Naive thymus-derived CD8-positive, alpha-beta T cell (primary cell): ENCODE measurements around the gene FILIP1L. TPM values are rescaled to one million over a fixed set of nuclear protein-coding genes. Genes with fewer than 3 reads are reported as not detected.

Experiments used
- ATAC-seq, 2 donors: fragments of 150-1000 bp; cut with Tn5 transposase in 1 of 2; sonication (Bioruptor Pico), chemical (Tn5 transposase) in 1 of 2; 1 replicate in 1 of 2; 2 replicates in 1 of 2; pipeline ENCODE4 v1.10.0; 2021; ENCODE audit warnings: mild to moderate bottlenecking in 2 of 2, moderate library complexity in 2 of 2
- POLR2A ChIA-PET: fragments of 350-600 bp; sonication (Branson Sonifier 250); formaldehyde crosslinking; loops from one replicate; lab custom pipeline; 2021; ENCODE audit warnings: antibody characterized with exemption; lab: Charles Lee
- DNase-seq, 10 donors: peaks; one replicate each; pipeline versions ENCODE4 v3.0.0 to v3.0.0-alpha.2; 2020 to 2022
- H3K27ac Mint-ChIP-seq, 10 donors: one replicate each; pipeline ENCODE4 v1.8.0; 2020 to 2022; ENCODE audit warnings: mild to moderate bottlenecking in 10 of 10, mixed read lengths in 10 of 10, moderate library complexity in 4 of 10, inconsistent platforms in 1 of 10
- H3K27me3 Mint-ChIP-seq, 5 donors: one replicate each; pipeline ENCODE4 v1.8.0; 2021 to 2022; ENCODE audit warnings: mixed read lengths in 5 of 5
- H3K36me3 Mint-ChIP-seq, 3 donors: one replicate each; pipeline ENCODE4 v1.8.0; 2020 to 2022; ENCODE audit warnings: mixed read lengths in 3 of 3, mild to moderate bottlenecking in 2 of 3, inconsistent platforms in 1 of 3
- H3K4me1 Mint-ChIP-seq, 4 donors: one replicate each; pipeline ENCODE4 v1.8.0; 2021 to 2022; ENCODE audit warnings: mixed read lengths in 4 of 4
- H3K4me3 Mint-ChIP-seq, 10 donors: one replicate each; pipeline ENCODE4 v1.8.0; 2020 to 2022; ENCODE audit warnings: mild to moderate bottlenecking in 10 of 10, mixed read lengths in 10 of 10, moderate library complexity in 6 of 10, inconsistent platforms in 1 of 10
- H3K9me3 Mint-ChIP-seq, 9 donors: one replicate each; pipeline ENCODE4 v1.8.0; 2020 to 2022; ENCODE audit warnings: mixed read lengths in 9 of 9, mild to moderate bottlenecking in 3 of 9, inconsistent platforms in 1 of 9, moderate library complexity in 1 of 9
- polyA plus RNA-seq, 3 donors: library from polyadenylated mRNA; unstranded; fragments of 300-500 nt; fragmentation: Illumina TruSeq; gene quantifications; one replicate each; pipeline ENCODE4 v1.2.3, GENCODE V29; 2021
- total RNA-seq, 8 experiments: library from RNA in 2 of 8; stranded (reverse) in 2 of 8; gene quantifications; one replicate each; pipeline ENCODE4 v1.2.3 and lab custom pipeline; 2021 to 2026

The FILIP1L gene
- total and polyA plus RNA-seq, 5 experiments from 2014 or later, result 0.14 to 0.41 (median 0.30) TPM; not detected in 1

DNA sequence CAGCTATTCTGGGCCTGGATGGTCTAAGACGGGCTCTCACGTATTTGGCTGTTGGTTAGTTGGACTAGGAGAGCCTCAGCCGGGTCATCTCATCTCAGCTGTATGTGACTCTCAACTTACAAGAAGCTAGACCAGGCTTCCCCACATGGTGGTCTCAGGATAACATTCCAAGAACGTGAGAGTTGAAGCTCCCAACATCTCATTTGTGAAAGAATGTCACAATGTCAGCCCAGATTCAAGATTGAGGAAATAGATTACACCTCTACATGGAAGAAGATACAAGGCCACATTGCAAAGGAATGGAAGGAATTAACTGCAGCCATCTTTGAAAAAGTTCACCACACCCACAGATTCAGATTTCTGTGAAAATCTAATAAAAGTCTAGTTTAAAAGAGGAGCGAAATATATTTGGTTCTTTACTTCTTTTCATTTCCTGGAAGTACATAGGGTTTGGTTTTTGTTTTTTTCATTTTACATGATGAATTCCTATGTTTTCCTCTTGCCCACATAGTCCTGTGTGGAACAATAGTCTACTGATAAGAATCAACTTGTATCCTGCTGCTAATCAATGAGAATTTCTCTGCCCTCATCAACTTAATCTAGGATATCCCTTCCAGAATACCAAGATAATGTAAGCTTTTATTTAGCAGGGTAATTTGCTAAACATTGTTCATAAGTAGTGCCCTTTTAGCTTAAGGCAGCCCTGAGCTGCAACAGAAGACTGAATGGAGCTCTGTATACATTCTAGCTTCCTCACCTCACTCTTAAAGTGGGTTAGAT, 180.1 kb downstream of the FILIP1L start:
- Mint-ChIP-seq H3K36me3 (peaks cover 12 to 15% (median 14%) of the 10 kb centered on the region in 3 donors), H3K27ac (no peak overlapping the region), H3K9me3 (no peaks in the 10 kb centered on the region), H3K27me3 (no peaks in the 10 kb centered on the region), H3K4me3 (no peak overlapping the region), H3K4me1 (peaks cover 4 to 18% (median 13%) of the 10 kb centered on the region in 4 donors)
- POLR2A ChIA-PET, result no interaction called here
- no peak for DNase-seq
- no peak for ATAC-seq

DNA sequence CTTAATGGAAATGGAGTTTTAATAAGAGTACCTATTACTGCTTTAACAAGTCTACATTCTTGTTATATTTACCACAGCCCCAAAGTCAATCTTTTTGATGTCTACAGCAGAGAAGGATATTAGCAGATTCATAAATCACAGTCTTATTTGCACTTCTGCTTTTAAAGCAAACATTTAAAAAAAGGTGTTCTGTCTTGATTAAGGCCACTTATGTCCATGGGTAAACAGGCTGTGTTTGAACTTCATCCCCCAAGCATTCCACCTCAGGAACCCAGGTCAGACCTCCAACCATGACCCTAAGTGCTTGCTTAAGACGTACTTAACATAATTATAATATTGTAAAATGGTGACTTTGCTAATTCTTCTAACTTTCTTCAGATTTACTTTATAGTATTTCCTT, 183.2 kb downstream of the FILIP1L start:
- Mint-ChIP-seq H3K4me3 (no peak overlapping the region), H3K9me3 (no peaks in the 10 kb centered on the region), H3K4me1 (peaks cover 0 to 6% (median 0%) of the 10 kb centered on the region in 4 donors), H3K36me3 (peaks cover 16 to 23% (median 18%) of the 10 kb centered on the region in 3 donors), H3K27me3 (no peaks in the 10 kb centered on the region), H3K27ac (no peak overlapping the region)
- POLR2A ChIA-PET, result no interaction called here
- DNase-seq, result no peak
- no peak for ATAC-seq

DNA sequence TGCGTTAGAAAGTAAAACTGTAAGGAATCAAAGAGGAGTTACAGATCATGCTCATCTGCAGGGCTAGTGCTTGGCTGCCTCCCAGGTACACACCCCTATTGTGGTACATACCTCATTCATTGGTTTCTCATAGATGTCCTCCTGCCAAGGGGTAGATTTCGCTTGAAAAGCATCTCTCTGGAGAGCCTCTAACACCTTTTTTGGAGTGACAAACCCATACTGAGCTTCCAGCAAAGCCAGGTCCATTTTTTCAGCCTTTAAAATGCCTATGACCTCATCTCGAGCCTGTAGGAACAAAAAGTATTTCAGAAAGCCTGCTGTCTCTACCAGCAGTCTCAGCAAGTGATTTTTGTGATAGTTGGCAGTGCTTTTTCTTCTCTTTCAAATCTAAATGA, 184.6 kb downstream of the FILIP1L start:
- ATAC-seq (no peak), DNase-seq (no peak)
- Mint-ChIP-seq H3K36me3 (peaks cover 16 to 26% (median 18%) of the 10 kb centered on the region in 3 donors), H3K4me1 (peaks cover 0 to 8% (median 0%) of the 10 kb centered on the region in 4 donors), H3K27me3 (no peaks in the 10 kb centered on the region), H3K4me3 (no peak overlapping the region), H3K27ac (peak overlapping the region in 1 of 10 donors; percentile 4), H3K9me3 (peaks cover 0 to 2% (median 0%) of the 10 kb centered on the region in 9 donors)
- POLR2A ChIA-PET, result no interaction called here

DNA sequence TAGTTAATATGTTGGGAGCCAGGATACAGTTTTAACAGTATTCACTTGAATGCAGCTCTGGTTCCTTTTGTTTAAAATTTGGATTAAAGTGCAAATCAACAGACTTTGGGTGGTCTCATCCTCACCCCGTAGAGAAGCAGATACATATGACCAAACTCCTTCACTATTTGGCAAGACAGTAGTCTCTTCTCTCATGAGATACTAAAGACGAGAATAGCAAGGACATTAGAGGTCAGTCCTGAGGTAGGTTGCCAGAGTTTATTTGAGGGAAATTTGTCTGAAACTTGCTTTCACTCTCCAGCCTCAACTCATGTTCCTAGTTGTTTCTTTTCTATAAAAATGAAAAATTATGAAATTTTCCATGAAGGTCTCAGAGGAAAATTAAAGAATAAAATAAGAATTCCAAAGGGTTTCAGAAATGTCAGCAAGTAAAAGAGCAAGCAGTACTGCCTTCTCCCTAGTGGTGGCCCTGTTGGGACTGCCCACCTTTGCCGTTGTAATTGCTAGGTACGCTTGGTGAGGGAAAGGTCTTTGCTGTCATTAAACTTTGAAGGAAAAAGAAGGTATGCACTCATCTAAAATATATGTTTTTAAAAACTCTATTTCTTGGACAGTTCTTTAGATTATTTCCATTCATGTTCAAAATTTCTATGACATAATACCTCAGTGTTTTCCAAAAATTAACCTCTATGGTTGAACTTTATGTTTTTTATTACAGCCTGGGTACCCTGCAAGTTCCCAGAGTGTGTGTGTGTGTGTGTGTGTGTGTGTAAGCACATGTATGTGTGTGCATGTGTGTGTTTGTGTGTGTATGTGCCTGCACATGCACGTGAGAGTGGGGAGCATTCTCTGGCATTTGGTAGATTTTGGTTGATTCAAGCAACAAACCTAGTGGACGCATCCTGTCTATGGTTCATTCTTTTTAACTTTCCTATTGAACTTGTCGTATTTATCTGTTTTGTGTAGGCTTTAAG, 185.2 kb downstream of the FILIP1L start:
- Mint-ChIP-seq H3K4me1 (peaks cover 0 to 9% (median 0%) of the 10 kb centered on the region in 4 donors), H3K9me3 (peaks cover 0 to 2% (median 0%) of the 10 kb centered on the region in 9 donors), H3K27me3 (no peaks in the 10 kb centered on the region), H3K27ac (peak overlapping the region in 1 of 10 donors; percentile 4), H3K4me3 (no peak overlapping the region), H3K36me3 (peaks cover 16 to 25% (median 17%) of the 10 kb centered on the region in 3 donors)
- no peak for ATAC-seq
- DNase-seq, result no peak
- POLR2A ChIA-PET, result no interaction called here

DNA sequence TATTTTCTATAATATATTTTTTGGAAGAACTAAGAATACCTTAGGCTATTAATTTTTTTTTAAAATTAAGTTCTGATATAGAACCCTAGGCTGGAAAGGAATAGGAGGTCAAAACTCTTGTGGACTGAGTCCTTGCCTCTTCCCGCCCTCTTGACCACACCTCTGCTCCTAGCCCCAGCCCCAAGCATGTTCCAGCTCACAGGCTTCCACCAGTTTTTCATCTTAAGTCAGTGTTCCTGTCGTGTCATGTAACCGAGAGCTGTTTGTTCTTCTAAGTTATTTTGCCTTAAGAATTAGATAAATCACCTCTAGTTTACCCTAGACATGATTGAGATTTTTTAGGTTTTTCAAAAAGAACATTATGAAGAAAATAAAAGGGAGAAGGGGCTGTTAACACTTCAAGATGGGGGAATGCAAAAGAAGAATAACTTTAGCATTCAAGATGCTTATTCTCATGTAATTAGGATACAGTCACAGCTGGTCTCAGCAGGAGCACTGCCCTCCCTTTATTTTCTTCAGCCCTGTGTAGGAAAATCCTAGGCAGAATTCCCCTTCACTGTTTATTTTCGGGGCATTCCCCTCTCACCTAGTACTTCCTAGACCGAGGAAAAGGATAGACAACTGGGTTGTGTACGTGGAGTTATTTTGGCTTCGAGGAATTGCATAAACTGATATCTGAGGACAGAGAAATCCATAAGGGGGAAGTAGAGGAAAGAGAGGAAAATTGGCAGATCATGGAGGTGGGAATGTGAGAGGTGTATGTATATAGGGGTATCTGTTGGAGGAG, 186.4 kb downstream of the FILIP1L start:
- no peak for DNase-seq
- Mint-ChIP-seq H3K27me3 (no peaks in the 10 kb centered on the region), H3K4me1 (peaks cover 0 to 14% (median 0%) of the 10 kb centered on the region in 4 donors), H3K27ac (no peak overlapping the region), H3K4me3 (no peak overlapping the region), H3K36me3 (peaks cover 19 to 28% (median 26%) of the 10 kb centered on the region in 3 donors), H3K9me3 (peaks cover 0 to 14% (median 0%) of the 10 kb centered on the region in 9 donors)
- POLR2A ChIA-PET, result interaction anchor here (0.6 kb wide), 1 partner anchor 95 kb away, joined by 3 read pairs; no protein-coding TSS in a partner anchor
- no peak for ATAC-seq

DNA sequence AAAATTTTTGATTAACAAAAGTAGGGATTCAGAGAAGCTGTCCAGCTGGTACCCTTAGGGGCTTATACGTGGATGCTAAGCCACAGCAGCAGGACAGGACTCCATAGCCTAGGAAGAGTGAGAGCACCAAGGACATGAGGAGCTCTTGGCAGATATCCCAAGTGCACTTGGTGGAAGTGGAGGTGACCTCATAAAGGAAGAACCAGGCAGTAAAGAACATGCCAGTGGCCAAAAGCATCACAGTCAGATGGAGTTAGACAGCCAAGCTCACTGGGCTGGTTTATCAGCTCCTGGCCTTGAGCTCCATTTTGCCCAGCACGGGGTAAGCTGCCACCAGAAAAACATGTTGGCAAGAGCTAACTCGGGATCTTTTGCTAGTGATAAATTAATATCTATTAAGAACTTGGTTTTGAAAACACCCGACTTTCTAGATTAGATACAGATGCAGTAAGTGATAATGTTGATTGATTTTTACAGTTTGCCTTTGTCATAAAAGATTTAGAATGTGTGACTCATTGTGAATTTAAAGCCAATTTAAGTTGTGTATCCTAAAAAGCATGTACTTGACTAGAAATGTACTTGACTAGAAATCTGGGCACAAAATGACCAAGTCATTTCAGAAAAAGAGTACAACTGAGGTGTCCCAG, 188.6 kb downstream of the FILIP1L start:
- Mint-ChIP-seq H3K4me1 (peaks cover 0 to 18% (median 3%) of the 10 kb centered on the region in 4 donors), H3K27me3 (no peaks in the 10 kb centered on the region), H3K4me3 (no peak overlapping the region), H3K36me3 (peaks cover 10 to 21% (median 20%) of the 10 kb centered on the region in 3 donors), H3K9me3 (peaks cover 0 to 18% (median 0%) of the 10 kb centered on the region in 9 donors), H3K27ac (no peak overlapping the region)
- DNase-seq, result no peak
- POLR2A ChIA-PET, result no interaction called here
- ATAC-seq, result no peak

DNA sequence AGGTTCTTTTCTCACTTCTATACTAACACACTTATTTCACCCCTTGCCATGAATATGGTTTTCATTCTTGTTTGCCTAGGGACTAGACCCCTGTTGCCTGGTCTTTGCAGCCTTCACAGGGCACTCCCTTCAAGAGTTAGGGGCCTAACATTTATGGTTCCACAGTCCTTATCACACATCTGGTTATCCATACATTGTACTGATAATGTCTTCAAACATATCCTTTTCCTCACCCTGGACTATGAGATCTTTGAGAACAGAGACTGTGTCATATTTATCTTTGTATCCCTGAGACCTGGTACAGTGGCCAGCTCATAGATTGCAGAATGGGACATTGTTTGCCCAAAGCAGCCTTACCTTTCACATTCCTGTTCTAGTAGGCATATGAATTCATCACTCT, 190.4 kb downstream of the FILIP1L start:
- Mint-ChIP-seq H3K27me3 (no peaks in the 10 kb centered on the region), H3K36me3 (peaks cover 10 to 21% (median 15%) of the 10 kb centered on the region in 3 donors), H3K4me1 (peaks cover 0 to 18% (median 7%) of the 10 kb centered on the region in 4 donors), H3K27ac (no peak overlapping the region), H3K9me3 (peaks cover 0 to 18% (median 0%) of the 10 kb centered on the region in 9 donors), H3K4me3 (no peak overlapping the region)
- ATAC-seq (no peak), DNase-seq (no peak)
- POLR2A ChIA-PET, result no interaction called here

DNA sequence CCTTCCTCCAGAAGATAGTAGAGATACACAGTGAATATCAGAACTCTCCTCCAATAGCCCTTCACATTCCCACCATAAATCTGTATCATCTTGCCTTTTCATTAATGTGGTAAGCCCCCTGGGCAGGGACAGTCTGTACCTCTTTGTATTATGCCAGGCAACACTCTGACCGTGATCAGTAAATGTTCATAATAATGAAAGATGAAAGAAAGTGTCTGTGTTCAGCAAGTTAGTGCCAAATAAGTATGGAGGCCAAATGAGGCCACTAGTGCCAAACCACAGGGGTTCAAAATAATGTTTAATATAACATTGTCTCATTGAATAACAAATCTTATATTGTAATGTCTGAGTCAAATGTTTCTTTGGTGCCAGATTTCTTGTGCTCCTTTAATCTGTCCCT, 192.3 kb downstream of the FILIP1L start:
- Mint-ChIP-seq H3K4me1 (peaks cover 0 to 17% (median 7%) of the 10 kb centered on the region in 4 donors), H3K9me3 (peaks cover 0 to 18% (median 0%) of the 10 kb centered on the region in 9 donors), H3K36me3 (peaks cover 15 to 18% (median 17%) of the 10 kb centered on the region in 3 donors), H3K27me3 (no peaks in the 10 kb centered on the region), H3K4me3 (no peak overlapping the region), H3K27ac (peak overlapping the region in 1 of 10 donors; percentile 1)
- no peak for DNase-seq
- POLR2A ChIA-PET, result no interaction called here
- ATAC-seq, result no peak

DNA sequence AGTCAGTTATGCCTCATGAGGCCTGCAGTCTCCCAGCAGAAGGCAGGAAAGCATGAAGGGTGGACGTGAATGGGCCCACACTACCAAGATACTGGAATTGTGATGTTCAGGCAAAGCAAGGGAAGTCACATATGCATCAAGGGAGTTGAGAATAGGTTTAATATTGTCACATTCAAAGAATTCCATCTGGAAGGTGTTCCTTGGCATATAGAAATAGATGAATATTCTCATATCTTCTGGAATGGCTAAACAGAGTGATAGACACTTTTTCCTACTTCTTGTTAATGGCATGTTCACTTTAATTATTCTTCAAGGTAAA, 193.0 kb downstream of the FILIP1L start:
- DNase-seq, result no peak
- H3K9me3 Mint-ChIP-seq, result peaks cover 0 to 18% (median 0%) of the 10 kb centered on the region in 9 donors

DNA sequence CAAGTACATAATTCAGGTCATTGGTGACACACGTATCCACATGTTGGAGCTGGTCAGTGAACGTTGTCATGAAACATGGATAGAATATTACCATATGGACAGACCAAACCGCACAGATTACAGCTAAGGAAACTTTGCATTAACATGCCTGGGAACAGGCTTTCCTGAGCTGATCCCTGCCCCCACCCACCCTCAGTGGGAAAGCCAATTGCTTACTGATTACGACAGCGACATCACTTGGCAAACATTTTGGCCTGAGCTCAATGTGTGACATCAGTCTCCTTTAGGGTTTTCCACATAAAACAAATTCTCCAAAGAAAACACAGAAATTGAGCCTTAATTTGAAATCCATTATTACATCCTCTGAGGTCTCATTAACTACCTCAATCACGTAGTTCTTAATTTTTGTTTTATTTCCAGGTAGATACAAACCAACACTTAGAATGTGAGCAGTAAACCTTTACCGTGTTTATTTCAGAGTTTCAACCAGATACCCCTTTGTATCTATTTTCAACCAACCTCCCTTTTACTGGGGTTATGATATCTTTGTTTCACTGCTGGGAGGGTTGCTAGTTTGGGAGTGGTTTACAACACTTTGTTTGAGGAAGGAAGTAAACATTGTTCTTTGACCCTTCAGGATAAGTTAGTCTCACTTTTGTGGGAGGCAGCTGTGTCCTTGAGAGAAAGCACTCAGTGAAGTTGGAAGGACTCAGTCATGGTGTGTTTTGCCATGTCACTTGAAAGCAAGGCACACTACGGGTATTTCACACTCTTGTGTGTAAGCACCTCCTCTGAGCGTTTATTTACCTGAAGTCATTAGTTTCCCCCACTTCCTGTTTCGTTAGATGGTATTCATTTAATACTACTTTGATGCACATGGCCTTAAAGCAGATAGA, 193.6 kb downstream of the FILIP1L start:
- Mint-ChIP-seq H3K36me3 (peaks cover 12 to 17% (median 15%) of the 10 kb centered on the region in 3 donors), H3K9me3 (peaks cover 0 to 18% (median 0%) of the 10 kb centered on the region in 9 donors), H3K4me1 (peaks cover 0 to 14% (median 7%) of the 10 kb centered on the region in 4 donors), H3K4me3 (no peak overlapping the region), H3K27me3 (no peaks in the 10 kb centered on the region), H3K27ac (no peak overlapping the region)
- ATAC-seq (no peak), DNase-seq (no peak)
- POLR2A ChIA-PET, result no interaction called here

More for the DNA sequence above, 193.0 kb downstream of the FILIP1L start:
- H3K36me3 Mint-ChIP-seq, result peaks cover 12 to 17% (median 15%) of the 10 kb centered on the region in 3 donors
- ATAC-seq, result no peak
- POLR2A ChIA-PET, result no interaction called here
- no peak overlapping the region for H3K27ac Mint-ChIP-seq
- H3K4me3 Mint-ChIP-seq, result no peak overlapping the region
- H3K4me1 Mint-ChIP-seq, result peaks cover 0 to 14% (median 7%) of the 10 kb centered on the region in 4 donors
- no peaks in the 10 kb centered on the region for H3K27me3 Mint-ChIP-seq

DNA sequence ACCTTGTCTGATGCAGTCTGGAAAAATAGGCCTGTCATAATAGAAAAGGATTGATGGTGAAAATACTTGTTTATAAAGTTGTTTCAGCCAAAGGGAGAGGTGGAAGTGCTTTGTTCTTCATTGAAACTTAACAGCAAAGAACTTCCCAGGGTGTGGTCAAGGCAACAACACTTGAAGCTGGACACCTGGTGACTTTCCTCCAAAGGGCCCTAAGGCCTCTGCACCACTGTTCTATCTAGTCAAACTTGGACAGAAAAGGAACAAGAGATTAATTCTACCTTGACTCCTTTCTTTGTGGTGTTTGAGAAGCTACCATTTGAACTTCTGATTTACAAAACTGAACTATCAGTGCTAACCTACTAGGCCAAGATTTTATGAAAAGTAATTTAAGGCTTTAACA, 194.6 kb downstream of the FILIP1L start:
- Mint-ChIP-seq H3K4me1 (peaks cover 0 to 14% (median 6%) of the 10 kb centered on the region in 4 donors), H3K9me3 (peaks cover 0 to 18% (median 0%) of the 10 kb centered on the region in 9 donors), H3K27me3 (no peaks in the 10 kb centered on the region), H3K4me3 (no peak overlapping the region), H3K27ac (no peak overlapping the region), H3K36me3 (peaks cover 9 to 17% (median 15%) of the 10 kb centered on the region in 3 donors)
- ATAC-seq (no peak), DNase-seq (no peak)
- POLR2A ChIA-PET, result no interaction called here
